ENCODE results near the gene CTXN1.

The CTXN1 gene

GRCh38 chr19:7903244-7904073 lies 22.5 kb downstream of the CTXN1 start, which contains the start of gene MAP2K7 (continued):
- no peak; the same call in 1 of the 2 replicates for TF ChIP-seq ZNF449 (tag by site-specific recombination; IDR thresholded peaks at IDR 0.05)
- TF ChIP-seq ZNF175 (tag by site-specific recombination; IDR thresholded peaks at IDR 0.05), result no peak
- no peak for TF ChIP-seq ZNF791 (tag by site-specific recombination; IDR thresholded peaks at IDR 0.05)
- TF ChIP-seq, protein P1, sequence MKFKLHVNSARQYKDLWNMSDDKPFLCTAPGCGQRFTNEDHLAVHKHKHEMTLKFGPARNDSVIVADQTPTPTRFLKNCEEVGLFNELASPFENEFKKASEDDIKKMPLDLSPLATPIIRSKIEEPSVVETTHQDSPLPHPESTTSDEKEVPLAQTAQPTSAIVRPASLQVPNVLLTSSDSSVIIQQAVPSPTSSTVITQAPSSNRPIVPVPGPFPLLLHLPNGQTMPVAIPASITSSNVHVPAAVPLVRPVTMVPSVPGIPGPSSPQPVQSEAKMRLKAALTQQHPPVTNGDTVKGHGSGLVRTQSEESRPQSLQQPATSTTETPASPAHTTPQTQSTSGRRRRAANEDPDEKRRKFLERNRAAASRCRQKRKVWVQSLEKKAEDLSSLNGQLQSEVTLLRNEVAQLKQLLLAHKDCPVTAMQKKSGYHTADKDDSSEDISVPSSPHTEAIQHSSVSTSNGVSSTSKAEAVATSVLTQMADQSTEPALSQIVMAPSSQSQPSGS (tag by site-specific recombination; IDR thresholded peaks at IDR 0.05; ENCODE audit: low read depth), result peak; percentile 49; the same call in 1 of the 2 replicates
- TF ChIP-seq GLIS2 (tag by site-specific recombination; IDR thresholded peaks at IDR 0.05), result no peak
- TF ChIP-seq, protein P2, sequence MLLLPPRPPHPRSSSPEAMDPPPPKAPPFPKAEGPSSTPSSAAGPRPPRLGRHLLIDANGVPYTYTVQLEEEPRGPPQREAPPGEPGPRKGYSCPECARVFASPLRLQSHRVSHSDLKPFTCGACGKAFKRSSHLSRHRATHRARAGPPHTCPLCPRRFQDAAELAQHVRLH (tag by site-specific recombination; IDR thresholded peaks at IDR 0.05), result no peak
- no peak for TF ChIP-seq ZNF302 (tag by site-specific recombination; IDR thresholded peaks at IDR 0.05; ENCODE audit: low read depth)
- no peak for TF ChIP-seq ZBTB44 (tag by site-specific recombination; IDR thresholded peaks at IDR 0.05)
- TF ChIP-seq ZNF629 (tag by site-specific recombination; IDR thresholded peaks at IDR 0.05), result 0 out of 2 replicates have a peak, but pooled peaks have one; percentile 31
- TF ChIP-seq ZSCAN18 (tag by site-specific recombination; IDR thresholded peaks at IDR 0.05), result no peak
- no peak for TF ChIP-seq ZNF37A (tag by site-specific recombination; IDR thresholded peaks at IDR 0.05)
- TF ChIP-seq ZNF280C (tag by site-specific recombination; IDR thresholded peaks at IDR 0.05), result no peak
- TF ChIP-seq BCL11A (tag by site-specific recombination; IDR thresholded peaks at IDR 0.05; ENCODE audit: low read depth), result no peak
- no peak for TF ChIP-seq ZNF626 (tag by site-specific recombination; IDR thresholded peaks at IDR 0.05)
- no peak for TF ChIP-seq MZF1 (tag by site-specific recombination; IDR thresholded peaks at IDR 0.05; ENCODE audit: borderline replicate concordance)
- TF ChIP-seq SP7 (tag by site-specific recombination; IDR thresholded peaks at IDR 0.05), result peak; percentile 82
- no peak for TF ChIP-seq ZFP37 (tag by site-specific recombination; IDR thresholded peaks at IDR 0.05)
- TF ChIP-seq TCF7L2 (IDR thresholded peaks at IDR 0.05; ENCODE audit: borderline replicate concordance, low read depth, low read length), result no peak
- TF ChIP-seq YY1 (tag by site-specific recombination; IDR thresholded peaks at IDR 0.05), result peak; percentile 62
- TF ChIP-seq, protein P3, sequence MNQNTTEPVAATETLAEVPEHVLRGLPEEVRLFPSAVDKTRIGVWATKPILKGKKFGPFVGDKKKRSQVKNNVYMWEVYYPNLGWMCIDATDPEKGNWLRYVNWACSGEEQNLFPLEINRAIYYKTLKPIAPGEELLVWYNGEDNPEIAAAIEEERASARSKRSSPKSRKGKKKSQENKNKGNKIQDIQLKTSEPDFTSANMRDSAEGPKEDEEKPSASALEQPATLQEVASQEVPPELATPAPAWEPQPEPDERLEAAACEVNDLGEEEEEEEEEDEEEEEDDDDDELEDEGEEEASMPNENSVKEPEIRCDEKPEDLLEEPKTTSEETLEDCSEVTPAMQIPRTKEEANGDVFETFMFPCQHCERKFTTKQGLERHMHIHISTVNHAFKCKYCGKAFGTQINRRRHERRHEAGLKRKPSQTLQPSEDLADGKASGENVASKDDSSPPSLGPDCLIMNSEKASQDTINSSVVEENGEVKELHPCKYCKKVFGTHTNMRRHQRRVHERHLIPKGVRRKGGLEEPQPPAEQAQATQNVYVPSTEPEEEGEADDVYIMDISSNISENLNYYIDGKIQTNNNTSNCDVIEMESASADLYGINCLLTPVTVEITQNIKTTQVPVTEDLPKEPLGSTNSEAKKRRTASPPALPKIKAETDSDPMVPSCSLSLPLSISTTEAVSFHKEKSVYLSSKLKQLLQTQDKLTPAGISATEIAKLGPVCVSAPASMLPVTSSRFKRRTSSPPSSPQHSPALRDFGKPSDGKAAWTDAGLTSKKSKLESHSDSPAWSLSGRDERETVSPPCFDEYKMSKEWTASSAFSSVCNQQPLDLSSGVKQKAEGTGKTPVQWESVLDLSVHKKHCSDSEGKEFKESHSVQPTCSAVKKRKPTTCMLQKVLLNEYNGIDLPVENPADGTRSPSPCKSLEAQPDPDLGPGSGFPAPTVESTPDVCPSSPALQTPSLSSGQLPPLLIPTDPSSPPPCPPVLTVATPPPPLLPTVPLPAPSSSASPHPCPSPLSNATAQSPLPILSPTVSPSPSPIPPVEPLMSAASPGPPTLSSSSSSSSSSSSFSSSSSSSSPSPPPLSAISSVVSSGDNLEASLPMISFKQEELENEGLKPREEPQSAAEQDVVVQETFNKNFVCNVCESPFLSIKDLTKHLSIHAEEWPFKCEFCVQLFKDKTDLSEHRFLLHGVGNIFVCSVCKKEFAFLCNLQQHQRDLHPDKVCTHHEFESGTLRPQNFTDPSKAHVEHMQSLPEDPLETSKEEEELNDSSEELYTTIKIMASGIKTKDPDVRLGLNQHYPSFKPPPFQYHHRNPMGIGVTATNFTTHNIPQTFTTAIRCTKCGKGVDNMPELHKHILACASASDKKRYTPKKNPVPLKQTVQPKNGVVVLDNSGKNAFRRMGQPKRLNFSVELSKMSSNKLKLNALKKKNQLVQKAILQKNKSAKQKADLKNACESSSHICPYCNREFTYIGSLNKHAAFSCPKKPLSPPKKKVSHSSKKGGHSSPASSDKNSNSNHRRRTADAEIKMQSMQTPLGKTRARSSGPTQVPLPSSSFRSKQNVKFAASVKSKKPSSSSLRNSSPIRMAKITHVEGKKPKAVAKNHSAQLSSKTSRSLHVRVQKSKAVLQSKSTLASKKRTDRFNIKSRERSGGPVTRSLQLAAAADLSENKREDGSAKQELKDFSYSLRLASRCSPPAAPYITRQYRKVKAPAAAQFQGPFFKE (tag by site-specific recombination; IDR thresholded peaks at IDR 0.05; ENCODE audit: borderline replicate concordance), result no peak
- no peak for TF ChIP-seq ZNF16 (tag by site-specific recombination; IDR thresholded peaks at IDR 0.05; ENCODE audit: low read depth)
- TF ChIP-seq, protein P4, sequence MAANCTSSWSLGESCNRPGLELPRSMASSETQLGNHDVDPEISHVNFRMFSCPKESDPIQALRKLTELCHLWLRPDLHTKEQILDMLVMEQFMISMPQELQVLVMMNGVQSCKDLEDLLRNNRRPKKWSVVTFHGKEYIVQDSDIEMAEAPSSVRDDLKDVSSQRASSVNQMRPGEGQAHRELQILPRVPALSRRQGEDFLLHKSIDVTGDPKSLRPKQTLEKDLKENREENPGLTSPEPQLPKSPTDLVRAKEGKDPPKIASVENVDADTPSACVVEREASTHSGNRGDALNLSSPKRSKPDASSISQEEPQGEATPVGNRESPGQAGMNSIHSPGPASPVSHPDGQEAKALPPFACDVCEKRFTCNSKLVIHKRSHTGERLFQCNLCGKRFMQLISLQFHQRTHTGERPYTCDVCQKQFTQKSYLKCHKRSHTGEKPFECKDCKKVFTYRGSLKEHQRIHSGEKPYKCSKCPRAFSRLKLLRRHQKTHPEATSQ (tag by site-specific recombination; IDR thresholded peaks at IDR 0.05), result 0 out of 2 replicates have a peak, but pooled peaks have one; percentile 55
